HG03571 (cell line): ENCODE data around the gene SH3BP1.
A peak's percentile ranks its signal among the peaks of the same experiment; 100 is the strongest.
"Not testable (repeated sequence)": the region's sequence is repeated elsewhere in the genome, so short reads cannot be mapped to it uniquely, and the experiment has no call there.

Experiments
- ATAC-seq: cut with Tn5 transposase; IDR thresholded peaks from one replicate; pipeline ENCODE4 v1.9.1; 2021; ENCODE audit not compliant: unreplicated experiment

SH3BP1 gene, protein sequence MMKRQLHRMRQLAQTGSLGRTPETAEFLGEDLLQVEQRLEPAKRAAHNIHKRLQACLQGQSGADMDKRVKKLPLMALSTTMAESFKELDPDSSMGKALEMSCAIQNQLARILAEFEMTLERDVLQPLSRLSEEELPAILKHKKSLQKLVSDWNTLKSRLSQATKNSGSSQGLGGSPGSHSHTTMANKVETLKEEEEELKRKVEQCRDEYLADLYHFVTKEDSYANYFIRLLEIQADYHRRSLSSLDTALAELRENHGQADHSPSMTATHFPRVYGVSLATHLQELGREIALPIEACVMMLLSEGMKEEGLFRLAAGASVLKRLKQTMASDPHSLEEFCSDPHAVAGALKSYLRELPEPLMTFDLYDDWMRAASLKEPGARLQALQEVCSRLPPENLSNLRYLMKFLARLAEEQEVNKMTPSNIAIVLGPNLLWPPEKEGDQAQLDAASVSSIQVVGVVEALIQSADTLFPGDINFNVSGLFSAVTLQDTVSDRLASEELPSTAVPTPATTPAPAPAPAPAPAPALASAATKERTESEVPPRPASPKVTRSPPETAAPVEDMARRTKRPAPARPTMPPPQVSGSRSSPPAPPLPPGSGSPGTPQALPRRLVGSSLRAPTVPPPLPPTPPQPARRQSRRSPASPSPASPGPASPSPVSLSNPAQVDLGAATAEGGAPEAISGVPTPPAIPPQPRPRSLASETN

DNA sequence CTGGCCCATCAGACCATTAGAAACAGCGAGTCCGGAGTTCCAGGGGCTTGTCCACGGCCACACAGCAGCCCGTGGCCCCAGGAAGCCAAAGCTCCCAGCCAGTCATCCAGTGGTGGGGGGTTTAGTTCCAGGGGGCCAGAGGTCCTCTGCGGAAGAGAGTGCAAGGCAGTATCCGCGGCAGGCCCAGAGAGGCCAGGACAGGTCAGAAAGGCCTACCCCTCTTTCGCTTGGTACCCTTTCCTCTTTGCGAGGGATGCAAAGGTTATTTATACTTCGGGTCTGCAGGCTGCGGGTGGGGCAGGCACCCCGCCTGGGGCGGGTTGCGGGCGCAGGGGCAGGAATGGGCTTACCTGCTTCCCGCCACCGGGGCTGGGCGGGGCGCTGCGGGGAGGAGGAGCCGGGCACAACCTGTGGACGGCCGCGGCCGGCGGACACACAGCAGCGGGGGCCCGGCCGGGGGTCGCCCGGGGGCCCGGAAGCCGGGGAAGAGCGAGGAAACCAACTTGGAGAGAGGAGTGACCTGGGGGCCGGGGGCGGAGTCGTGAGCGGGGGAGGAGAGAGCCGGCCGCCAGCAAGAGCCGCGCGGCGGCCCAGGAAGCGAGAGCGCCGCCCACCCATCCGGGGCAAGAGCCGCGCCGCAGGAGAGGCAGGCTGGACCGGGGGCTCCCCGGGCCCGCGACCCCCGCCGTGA lies at the start of gene SH3BP1:
SH3BP1 (plus strand) TSS at position 600 of the 691 bp plus-strand sequence. CDS start 119 bp downstream, outside the sequence.
- no peak for ATAC-seq

DNA sequence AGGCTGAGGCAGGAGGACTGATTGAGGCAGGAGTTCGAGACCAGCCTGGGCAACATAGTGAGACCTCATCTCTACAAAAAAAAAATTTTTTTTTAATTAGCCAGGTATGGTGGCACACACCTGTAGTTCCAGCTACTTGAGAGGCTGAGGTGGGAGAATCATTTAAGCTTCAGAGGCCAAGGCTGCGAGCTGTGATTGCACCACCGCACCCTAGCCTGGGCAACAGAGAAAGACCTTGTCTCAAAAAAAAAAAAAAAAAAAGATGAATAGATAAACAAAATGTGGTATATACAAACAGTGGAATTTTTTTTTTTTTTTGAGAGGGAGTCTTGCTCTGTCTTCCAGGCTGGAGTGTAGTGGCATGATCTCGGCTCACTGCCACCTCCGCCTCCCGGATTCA lies 48.4 kb upstream of the SH3BP1 start:
- ATAC-seq = not testable (repeated sequence)

DNA sequence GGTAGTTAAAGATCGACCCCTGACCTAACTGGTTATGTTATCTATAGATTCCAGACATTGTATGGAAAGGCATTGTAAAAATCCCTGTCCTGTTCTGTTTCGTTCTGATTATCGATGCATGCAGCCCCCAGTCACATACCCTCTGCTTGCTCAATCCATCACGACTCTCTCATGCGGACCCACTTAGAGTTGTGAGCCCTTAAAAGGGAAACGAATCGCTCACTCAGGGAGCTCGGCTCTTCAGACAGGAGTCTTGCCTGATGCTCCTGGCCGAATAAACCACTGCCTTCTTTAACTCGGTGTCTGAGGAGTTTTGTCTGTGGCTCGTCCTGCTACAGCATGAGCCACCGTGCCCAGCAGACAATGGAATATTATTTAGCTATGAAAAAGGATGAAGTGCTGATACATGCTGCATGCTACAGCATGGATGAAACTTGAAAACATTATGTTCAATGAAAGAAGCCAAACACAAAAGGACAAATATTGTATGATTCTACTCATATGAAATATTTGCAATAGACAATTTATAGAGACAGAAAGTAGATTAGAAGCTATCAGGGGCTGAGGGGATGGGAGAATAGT lies 47.6 kb upstream of the SH3BP1 start:
- ATAC-seq = no peak

DNA sequence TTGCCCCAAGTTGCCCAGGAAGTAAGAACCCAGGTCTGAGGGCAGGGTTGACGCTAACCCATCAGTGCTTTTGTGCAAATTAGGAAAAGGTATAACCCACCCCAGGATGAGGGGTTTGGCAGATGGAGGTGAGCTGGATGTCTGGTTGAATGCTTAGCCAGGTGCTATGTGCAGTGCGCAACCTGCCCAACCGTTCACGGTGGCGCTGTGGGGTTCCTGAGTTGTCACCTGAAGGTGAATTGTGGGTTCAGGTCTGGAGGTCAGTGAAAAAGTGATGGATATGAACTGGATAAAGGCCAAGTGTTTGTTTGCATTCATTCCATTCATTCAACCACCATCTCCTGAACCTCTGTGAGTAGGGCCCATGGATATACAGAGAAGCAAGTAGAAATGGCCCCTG lies 45.2 kb upstream of the SH3BP1 start:
- ATAC-seq = no peak

DNA sequence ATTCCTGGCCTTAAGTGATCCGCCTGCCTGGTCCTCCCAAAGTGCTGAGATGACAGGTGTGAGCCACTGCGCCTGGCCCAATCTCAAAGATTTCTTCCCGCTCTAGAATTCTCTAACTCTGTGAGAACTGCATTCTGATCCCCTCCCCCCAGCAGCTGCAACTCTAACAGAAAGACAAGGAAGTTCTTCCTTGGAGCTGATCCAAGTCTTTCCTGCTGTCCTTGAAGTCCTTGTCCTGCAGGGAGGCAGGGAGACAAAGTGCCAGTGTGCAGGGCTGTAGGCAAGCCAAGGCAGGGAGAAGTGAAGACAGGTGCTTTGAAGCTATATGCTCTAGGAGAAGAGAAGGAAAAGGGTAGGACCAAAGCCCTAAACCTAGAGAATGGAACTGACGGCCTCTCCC lies 40.3 kb upstream of the SH3BP1 start:
- ATAC-seq = no peak

DNA sequence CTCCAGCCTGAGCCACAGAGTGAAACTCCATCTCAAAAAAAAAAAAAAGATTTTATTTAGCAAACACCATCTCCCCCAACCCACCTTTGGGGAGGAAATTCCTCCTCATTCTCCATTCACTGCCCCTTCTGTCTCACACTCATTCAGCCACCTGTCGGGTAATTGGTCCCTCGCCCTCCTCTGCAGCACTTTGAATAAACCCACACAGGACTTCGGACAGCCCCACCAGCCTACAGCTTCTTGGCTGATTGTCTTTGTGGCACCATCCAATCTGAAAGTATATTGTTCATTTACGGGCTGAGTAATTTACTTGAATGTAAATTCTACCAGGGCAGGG lies 38.3 kb upstream of the SH3BP1 start:
- no peak for ATAC-seq

DNA sequence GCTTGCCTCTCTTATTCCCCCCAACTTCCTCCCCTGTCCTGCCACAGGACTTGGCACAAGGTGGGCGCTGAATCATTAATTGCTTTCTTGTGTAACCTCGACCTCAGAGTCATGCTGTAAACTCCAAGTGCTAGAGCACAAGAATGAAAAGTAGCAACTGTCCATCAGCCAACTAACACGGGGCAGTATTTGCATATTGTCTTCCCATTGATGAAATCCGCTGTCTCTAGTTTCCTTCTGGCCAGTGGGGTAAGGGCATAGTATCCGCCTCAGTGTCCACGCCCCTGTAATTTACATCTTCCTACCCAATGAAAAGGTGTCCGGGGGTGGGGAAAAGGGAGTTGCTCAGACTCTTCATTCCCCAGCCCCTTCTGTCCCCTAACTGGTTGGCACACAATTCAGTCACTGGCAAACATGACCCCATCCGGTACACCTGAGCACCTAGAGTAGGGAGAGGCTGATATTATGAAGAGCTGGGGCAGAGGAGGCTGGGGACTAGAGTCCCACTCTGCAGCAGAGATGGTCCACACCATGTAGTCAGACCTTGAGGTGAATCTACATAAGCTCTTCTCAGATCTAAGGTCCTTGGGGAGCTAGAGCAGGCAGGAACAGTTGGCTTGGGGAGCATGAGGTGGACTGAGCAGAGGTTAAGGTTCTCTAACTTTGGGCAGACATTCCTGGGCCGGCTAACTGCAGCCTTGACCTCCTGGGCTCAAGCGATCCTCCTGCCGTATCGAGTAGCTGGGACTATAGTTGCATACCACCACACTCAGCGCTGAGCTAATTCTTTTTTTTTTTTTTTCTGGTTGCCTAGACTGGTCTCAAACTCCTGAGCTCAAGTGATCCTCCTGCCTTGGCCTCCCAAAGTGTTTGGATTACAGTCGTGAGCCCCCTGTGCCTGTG lies 37.7 kb upstream of the SH3BP1 start:
- no peak for ATAC-seq

DNA sequence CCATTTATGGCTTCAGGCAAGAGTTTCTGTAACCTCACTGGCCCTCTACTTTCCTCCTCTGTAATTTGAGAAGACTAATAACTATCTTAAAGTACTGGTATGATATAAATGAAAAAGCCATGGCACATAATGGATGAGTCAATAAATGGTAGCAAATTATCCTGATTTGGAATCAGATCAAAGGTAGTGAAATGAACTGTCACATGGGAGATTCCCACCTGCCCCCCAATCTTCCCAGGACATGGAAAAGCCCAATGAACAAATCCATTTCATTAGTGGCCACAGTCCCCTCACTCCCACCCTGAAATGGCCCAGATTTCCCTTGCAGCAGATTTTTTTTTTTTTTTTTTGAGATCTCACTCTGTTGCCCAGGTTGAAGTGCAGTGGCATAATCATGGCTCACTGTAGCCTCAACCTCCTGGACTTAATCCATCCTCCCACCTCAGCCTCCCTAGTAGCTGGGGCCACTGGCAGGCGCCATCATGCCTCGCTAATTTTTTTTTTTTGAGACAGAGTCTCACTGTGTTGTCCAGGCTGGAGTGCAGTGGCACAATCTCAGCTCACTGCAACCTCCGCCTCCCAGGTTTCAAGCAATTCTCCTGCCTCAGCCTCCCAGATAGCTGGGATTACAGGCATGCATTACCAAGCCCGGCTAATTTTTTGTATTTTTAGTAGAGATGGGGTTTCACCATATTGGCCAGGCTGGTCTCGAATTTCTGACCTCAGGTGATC lies 36.8 kb upstream of the SH3BP1 start:
- not testable (repeated sequence) for ATAC-seq

DNA sequence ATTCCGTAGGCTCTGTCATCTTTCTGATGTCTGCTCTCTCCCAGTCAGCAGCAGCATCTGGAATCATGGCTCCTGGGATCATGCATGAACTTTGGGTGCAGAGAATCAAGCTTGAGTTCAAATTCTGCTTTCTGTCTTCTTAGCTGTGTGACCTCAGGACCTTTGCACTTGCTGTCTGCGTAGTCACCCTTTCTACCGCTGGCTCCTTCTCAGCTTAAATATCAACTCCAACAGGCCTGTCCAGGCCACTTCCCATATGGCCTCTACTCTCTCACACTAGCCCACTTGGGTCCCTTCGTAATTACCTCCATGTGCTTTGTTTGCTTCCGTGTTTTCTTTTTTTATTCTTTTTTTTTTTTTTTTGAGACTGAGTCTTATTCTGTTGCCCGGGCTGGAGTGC lies 35.4 kb upstream of the SH3BP1 start:
- no peak for ATAC-seq

DNA sequence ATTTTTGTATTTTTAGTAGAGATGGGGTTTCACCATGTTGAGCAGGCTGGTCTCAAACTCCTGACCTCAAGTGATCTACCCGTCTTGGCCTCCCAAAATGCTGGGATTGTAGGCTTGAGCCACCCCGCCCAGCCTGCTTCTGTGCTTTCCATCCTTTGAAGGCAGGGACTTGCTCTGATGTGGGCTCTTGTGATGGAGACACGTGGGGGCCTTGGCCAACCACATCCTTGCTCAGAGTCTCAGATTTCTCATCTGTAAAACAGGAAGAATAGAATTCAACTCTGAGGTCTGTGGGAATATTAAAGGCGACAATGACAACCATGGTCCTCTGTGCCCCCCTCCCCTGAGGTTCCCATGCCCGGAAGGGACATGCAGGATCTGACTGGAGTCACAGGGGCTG lies 34.6 kb upstream of the SH3BP1 start:
- ATAC-seq = no peak

DNA sequence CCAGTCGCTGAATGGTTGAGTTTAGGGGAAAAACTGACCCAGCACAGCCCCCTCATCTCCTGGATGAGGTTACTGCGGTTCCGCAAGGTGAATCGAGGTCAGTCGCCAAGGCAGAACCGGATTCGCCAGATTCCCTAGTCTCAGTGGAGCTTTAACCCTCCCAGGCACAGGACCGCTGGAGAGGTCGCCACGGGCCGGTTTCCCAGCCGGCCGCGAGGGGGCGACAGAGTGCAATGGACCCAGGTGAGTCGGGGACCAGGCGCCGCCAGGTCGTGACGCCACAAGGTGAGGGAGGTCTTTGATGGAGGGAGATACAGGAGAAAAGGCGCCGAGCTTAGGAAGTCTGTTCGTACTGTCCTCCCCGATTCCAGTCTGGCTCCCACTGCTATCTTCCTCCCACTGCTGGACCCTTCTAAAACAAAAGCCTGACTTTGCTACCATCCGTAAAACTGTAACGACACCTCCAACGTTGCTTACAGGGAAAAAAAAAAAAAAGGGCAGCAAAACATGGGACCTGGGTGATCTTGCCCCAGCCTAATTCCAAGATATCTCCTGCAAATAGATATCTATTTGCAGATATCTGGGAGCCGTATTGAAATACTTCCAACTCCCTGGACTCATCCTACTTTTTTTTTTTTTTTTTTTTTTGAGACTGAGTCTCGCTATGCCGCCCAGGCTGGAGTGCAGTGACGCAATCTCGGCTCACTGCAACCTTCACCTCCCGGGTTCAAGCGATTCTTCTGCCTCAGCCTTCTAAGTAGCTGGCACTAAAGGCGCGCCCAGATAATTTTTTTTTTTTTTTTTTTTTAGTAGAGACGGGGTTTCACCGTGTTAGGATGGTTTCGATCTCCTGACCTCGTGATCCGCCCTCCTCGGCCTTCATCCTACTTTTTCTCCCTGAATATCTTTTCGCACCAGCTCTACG lies 32.2 kb upstream of the SH3BP1 start:
- no peak for ATAC-seq

DNA sequence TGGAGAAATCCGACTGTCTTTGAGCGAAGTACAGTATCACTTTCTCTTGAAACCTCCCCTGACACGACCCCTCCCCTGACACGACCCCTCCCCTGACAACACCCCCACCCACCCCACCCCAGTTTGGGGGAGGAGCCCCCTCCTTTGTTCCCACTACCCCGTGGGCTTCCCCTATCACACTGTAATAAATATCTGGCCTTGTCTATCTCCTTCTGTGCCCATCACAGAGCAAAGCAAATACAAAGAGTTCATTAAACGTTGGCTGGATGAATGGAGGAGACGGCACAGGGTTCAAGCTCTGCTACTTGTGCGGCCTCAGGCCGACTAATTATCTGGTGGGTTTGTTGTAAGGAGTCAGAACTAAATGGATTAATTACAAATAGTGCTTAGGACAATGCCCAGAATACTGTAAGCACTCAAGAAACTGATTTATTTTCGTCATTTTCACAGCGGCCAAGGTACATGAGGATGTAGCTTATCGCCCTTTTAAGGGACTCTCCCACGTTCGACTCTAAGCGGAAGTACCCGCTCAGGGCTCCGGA lies 31.5 kb upstream of the SH3BP1 start:
- no peak for ATAC-seq

DNA sequence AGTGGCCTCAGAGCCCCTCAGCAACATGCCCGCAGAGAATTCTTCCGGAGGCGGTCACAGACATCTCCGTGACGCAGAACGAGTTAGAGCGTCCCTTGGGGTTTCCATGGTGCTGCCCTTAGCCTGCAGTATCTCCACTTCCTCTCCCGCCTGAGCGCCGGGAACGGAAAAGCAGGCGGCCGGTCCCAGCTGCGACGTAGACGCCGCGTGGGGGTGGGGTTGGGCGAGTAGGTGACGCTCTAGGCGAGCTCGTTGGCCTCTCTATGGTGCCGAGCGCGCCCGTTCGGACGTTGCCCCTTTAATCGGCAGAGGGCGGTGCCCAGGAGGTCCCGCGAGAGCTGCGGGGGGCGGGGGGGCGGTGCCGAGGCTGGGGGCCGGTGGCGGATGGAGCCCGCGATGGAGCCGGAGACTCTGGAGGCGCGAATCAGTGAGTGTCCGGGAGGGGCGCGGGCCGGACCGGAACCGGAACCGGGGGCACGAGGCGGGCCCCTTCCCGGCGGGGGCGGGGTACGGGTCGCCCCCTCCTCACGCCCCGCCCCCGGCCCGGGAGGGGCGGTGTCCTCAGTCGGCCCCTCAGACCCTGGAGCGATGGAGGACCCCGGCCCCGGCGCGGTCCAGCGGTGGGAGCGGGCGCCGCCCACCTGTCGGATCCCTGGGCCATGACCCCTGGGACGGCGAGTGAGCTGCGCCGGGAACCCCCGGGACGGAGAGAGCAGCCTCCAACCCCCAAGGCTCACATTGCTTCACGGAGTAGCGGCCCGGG lies 30.8 kb upstream of the SH3BP1 start, which contains the start of gene GGA1:
GGA1 (plus strand) TSS at position 358 of the 763 bp plus-strand sequence; CDS start at position 385, 27 bp downstream.
- peak; percentile 61 for ATAC-seq

DNA sequence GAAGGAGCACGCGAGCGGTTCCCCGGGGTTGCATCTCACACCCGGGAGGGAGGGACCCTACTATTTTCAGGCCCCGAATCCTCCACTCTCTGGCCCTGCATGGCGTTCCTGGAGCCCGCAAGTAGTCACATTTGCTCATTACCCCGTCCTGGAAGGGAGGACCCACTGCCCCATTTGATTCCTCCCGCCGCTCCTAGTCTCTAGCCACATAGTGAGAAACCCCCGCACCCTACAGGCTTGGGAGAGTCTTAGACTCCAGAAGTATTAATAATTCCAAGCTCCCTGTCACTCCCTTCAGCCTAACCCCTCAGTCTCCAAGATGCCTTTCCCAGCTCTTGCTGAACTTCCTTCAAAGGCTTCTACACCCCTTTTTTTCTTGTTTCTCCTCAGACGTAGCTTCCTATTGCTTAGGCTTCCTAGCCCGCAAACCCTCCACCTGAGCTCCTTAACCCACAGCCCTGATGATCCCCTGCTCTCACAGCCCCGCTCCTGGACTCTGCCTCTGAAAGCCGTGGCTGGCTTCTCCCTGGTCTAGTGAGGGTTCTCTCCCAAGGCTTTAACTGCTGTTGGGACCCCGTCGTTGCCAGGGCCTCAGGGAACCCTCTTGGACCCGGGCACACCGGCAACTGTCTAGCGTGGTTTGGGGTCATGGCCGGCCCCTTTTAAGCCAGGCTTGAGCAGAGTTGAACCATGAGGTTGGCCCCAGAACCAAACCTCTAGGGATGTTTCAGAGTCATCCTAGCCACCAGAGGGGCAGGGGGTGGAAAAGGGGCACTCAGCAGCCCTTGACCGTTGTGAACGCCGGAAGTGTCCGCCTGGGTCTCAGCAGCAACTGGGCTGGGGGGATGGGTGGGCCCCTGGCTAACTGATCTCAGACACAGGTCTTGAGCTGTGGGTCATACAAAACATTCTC lies 30.0 kb upstream of the SH3BP1 start:
- ATAC-seq = no peak

DNA sequence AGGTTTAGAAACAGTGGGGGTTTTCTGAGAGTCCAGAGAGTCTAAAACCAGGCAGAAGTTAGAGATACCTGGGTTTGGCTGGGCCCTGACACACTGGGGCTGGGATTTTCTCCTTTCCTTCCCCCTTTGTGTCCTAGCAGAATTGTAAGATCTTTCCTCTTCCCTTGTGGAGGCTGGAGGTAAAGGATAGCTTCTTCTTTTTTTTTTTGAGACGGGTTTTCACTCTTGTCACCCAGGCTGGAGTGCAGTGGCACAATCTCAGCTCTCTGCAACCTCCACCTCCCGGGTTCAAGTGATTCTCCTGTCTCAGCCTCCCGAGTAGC lies 29.4 kb upstream of the SH3BP1 start:
- not testable (repeated sequence) for ATAC-seq

DNA sequence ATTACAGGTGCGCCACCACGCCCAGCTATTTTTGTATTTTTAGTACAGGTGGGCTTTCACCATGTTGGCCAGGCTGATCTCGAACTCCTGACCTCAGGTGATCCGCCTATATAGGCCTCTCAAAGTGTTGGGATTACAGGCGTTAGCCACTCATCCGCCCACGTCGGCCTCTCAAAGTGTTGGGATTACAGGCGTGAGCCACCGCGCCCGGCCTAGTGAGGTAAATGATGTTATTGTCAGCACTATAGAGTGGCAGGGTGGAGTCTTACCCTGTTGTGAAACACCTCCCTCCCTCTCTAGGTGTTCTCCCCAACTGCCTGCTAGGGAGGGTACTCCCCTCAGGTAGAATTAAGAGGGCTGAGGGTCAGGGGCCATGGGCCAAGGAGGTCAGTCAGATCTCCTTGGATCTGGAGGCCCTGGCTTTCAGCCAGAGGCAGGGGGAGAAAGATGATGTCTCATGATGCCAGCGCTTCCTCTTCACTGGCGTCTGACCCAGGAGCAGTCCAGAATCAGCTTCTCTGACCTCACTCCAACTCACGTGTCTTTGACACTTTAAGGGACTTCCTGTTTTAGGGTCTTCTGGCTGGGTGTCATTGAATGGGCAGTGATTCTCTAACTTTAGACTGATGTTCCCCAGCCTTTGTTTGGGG lies 28.9 kb upstream of the SH3BP1 start:
- ATAC-seq = no peak
